Eye (tissue), 1 donor: Measurements from ENCODE around the gene NAT14.
"Not testable (repeated sequence)": the region's sequence is repeated elsewhere in the genome, so short reads cannot be mapped to it uniquely, and the experiment has no call there.

ENCODE experiments used
- DNase-seq: peaks from one replicate; pipeline ENCODE4 v3.0.0-alpha.2; 2015

The NAT14 gene, protein sequence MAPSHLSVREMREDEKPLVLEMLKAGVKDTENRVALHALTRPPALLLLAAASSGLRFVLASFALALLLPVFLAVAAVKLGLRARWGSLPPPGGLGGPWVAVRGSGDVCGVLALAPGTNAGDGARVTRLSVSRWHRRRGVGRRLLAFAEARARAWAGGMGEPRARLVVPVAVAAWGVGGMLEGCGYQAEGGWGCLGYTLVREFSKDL

DNA sequence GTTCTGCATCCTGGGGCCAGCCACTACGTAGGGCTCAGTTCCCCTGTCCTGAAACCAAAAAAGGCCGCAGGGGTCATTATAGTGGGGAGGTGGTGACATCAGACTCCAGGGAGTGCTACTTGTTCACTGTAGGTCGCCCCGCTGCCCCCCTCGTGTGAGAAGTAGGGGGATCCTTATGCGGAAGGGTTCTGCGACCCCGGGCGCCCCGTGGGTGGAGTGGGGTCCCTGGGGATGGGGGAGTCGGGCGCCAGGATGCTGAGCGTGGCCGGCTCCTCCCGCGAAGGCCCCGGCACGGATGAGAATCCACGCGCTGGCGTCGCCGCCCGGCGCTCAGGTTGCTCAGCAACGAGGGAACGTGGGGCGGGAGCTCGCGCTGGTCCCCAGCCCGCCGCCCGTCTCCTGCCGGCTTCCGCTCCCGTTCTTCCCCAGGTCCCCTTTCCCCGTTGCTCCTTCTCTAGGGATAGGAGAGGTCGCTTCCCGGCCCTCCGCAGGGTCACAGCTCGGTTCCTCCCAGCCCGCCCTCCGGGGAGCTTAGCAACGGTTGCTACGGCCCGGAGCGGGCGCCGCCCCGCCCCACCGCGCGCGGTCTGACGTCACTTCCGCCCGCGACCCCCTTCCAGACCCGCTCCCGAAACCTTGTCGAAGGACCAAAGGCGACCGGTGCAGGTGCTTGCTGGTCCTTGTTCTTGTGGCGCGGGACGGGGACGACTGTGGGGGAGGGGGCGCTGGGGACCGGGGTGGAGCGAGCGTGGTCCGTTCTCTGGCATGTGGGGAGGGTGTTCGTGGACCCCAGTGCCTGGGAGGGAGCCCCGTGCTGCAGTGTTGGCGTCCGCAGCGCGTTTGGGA is at the start of gene NAT14:
Gene NAT14, plus strand, starts transcription at position 596 of the 846 bp plus-strand sequence. CDS start 521 bp downstream, outside the sequence.
- peak; percentile 94 for DNase-seq

DNA sequence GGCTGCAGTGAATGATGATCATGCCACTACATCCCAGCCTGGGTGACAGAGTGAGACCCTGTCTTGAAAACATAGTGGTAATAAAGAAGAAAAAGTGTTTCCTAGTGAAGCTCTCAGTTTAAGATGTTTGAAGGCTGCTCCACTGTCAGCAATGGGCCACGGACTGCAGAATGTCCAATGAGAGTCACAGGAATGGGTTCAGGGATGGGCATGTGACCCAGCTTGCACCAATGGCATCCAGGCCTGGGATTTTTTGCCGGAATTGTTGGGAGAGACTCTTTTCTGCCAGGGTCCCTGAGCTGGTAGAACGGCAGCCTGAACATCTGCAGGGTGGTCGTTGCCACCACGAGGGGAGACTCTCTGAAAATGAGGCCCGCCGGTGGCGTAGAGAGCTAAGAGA is 48.1 kb upstream of the NAT14 start:
- DNase-seq = no peak

DNA sequence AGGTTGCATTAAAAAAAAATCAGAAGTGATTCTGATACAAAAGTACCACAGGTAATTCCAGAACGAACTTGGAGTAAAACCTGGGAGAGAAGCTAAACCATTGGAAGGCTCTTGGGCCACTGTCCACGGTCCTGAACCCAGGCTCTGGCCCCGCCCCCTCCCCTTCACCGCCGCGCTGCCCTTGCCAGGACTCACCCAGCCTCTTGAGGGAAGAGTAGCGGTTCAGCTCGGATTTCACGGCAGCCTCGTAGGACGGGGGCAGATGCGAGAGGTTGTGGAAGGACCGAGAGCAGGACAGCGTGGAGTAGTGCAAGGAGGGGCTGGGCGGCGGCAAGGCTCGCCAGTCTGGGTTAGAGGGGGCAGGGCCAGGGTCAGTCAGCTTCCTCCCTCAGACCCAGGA is 47.6 kb upstream of the NAT14 start:
- DNase-seq = peak; percentile 86

DNA sequence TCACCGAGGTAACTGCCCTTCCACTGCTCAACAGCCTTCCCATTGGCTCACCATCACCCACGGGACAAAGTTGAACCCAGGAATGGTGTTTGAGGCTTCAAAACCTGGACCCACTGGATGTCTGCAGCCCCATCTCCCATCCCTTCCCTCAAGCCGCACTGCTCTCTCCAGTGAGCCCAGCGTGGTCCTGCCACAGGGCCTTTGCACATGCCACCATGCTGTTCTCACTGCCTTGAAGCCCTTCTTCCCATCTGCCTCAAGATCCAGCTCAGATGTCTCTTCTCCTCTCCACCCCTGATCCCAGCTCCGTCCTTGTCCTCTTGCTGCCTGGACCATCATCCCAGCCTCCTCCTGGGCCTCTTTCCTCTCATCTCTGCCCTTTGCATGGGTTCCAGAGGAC is 45.9 kb upstream of the NAT14 start:
- DNase-seq = no peak

DNA sequence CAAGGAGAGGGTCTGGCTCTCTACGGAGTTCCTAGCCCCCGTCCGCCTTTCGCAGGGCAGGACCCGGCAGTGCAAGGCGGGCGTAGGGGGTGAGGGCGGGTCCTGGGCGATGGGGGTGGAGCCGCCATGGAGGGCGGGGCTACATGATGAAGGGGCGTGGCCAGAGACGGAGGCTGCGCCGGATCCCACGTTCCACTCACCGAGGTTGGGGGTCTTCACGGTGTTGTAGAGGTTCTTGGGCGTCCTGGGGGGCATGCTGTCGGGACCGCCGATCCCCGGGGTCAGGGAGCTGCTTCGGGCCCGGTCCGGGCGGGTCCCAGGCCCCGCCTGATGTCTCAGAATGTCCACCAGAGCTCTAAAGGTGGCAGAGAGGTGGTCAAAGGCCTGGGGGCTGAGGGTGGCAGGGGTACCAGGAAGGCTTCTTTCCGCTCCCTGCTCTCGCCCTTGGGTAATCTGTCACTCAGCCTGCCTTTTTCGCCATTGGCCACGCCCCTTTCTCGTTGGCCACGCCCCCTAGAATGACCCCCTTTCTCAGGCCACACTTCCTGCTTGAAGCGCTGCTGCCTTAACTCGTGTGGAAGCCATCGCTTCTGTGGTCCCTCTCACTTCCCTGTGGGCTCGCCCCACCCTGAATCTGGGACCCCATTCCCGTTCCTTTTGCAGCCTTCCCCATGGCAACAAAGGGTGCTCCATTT is 44.4 kb upstream of the NAT14 start:
- peak; percentile 74 for DNase-seq

DNA sequence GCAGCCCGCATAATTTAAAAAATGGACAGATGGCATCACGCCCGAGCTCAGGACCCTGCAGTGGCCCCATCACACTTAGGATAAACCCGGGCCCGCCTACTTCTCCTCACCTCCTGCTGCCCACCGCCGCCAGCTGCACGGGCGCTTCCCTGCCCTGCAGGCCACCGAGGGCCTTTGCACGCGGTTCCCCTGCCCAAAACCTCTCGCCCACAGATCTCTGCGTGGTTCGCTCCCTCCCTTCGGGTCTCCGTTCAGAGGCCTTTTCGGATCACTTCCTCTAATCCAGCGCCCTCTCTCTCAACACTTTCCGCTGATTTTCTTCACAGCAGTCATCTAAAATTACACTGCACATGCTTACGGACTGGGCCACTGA is 43.7 kb upstream of the NAT14 start:
- peak; percentile 48 for DNase-seq

DNA sequence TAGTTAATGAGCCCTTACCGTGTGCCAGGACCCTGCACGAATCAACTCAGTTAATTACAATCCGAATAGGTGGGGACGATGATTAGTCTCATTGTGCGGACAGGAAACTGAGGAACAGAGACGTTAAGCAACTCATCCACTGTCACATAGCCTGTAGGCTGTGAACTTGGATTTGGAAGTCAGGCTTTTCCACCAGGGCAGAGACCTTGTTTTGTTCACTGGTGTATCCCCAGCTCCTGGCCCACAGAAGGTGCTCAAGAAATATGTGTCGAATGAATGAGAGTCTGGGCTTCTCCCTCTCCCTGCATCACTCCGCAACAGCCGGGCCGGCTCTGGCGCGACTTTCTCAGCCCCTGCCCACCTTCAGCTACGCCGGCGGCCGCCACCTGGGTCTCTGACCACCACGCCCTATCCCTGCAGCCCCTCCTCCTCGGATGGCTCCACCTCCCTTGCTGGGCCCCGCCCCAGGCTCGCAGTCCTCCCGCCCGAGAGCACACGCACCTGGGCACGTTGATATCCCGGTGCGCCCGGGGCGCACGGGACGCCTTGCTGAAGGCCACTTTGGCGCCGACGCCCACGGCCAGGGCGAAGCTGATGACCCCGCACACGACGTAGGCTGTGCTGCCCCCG is 43.2 kb upstream of the NAT14 start:
- no peak for DNase-seq

DNA sequence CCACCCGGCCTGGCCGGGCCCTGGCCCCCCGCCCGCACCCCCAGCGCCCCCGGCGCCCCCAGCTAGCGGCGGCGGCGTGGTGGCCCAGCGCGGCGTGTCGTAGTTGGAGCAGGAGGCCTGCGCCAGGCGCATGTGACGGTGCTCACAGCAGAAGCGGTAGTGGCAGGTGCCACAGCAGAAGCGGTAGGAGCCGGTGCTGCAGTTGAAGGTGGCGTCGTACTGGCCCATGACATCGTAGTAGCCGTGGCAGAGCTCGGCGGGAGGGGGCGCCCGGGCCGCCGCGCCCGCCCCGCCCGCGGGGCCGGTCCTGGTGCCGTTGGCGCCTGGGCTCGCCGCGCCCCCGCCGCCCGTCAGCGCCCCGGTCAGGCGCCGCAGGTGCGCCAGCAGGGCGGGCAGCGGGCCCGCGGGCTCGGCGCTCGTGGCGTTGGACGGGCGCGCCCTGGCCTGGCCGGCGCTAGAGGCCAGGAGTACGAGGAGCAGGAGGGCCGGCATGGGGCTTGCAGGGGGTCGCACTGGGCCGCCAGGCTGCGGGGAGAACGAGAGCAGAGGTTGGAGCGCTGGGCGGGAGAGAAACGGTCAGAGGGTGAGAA is 42.5 kb upstream of the NAT14 start:
- no peak for DNase-seq

DNA sequence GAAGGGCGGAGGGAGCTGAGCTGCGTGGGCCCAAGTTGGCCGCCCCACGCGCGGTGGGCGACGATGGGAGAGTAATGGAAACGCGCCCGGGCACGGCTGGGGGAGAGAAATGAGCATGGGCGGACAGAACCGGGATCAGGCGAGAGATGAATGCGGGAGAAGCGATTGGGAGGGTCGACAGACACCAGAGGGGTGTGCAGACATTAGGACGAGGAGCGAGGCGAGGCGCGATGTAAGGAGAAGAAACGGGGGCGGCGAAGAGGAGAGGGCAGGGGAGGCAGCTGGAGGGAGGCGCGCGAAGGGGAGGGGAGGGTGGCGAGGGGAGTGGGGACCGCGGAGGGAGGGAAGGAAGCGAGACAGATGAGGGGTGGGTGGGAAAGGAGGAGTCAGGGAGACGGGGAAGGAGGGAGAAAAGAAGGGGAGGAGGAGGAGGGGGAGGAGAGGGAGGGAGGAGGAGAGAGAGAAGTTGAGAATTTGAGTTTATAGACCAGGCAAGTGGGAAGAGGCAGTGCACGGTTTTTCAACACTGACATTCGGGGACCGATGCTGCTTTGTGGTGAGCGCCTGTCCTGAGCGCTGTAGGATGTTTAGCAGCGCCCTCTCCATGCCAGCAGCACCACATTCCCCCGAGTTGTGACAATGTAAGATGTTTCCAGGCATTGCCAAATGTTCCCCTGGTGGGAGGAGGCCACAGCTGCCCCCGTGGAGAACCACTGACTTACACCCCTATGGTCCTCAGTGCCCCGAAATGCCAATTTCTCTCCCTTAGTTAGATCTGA is 41.8 kb upstream of the NAT14 start, which contains the start of gene SHISA7:
Gene SHISA7, minus strand, starts transcription at position 256 of the 779 bp plus-strand sequence. CDS start 437 bp downstream, outside the sequence.
- DNase-seq = no peak

DNA sequence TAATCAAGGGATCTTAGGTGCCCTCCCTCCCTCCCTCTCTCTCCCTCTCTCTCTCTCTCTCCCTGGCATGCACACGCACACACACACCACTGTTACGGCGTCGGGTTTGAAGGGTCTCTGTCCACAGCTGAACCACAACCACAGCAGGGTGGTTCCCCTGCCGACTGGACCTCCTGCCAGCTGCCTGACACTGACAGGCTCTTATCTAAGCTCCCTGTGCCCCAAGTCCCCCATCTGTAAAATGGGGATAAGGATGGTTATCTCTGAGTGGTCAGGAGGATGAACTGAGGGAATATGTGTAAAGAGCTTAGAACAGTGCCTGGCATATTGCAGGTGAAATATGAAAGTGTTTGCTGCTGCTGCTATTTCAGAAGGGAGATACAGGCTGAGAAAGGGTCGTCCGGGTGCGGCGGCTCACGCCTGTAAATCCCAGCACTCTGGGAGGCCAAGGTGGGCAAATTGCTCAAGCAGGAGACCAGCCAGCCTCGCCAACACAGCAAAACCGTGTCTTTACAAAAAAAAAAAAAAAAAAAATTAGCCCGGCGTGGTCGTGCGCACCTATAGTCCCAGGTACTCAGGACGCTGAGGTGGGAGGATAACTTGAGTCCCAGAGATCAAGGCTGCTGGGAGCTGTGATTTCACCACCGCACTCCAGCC is 41.0 kb upstream of the NAT14 start:
- DNase-seq = no peak

DNA sequence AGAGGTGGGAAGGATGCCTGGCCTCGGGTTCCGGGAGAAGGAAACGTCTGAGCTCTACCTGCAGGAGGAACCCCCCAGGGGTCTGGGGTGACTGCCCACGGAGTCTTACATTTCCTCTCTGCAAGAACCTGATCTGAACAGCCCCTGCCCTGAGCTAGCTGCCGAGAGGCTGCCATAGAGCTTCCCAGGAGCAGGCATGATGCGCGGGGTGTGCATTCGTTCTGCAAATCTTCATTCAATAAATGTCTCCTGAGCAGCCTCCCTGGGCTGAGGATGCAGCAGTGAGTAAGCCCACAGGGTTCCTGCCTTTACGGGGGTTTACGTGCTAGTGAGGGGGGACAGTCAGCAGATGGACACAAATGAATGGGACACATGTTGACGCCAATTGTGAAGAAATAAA is 40.3 kb upstream of the NAT14 start:
- DNase-seq = no peak

DNA sequence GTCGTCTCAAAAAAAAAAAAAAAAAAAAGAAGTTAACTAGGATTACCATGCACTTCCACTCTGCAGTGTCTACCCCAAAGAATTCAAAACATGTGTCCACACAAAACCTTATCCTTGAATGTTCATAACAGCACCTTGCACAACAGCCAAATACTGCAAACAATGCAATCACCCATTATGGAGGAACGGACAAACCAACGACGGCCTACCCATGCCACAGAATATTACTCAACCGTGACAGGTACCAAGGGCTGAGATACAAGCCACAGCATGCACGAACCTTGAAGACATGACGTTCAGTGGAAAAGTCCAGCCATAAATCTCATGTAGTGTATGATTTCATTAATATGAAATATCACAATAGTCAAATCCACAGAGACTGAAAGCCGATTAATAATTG is 38.9 kb upstream of the NAT14 start:
- no peak for DNase-seq

DNA sequence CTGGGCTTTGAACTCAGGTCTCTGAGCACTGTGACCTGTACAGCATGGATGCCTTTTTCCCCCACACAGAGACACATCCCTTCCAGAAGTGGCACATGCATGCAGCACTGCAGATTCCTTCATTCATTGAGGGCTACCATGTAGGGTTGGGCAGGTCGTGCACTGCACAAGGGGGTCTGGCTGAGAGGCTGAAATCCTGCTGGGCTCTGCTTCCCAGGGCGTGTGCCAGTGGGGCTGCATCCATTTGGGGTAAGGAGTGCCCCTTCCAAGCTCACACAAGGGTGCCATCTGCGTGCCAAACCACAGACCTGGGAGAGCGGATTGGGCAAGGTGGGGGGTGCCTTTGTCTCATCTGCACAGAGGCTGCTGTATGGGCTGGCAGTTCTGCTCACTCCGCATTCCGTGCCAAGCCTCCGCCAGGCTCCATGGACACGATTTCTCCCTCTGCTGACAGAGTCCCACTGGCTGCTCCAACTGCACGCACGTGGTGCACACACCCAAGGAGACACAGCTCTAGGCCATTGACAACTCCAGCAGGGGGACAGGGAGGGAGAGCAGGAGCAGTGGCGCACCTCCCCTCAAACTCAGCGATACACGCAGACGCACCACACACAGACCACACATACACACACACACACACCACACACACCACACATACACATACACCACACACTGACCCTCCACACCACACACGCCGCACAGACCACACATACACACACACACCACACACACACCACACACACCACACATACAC is 37.4 kb upstream of the NAT14 start:
- DNase-seq = no peak

DNA sequence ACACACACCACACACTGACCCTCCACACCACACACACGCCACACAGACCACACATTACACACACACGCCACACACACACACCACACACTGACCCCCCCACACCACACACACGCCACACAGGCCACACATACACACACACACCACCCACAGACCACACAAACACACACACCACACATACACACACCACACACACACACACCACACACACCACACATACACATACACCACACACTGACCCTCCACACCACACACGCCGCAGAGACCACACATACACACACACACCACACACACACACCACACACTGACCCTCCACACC is 36.9 kb upstream of the NAT14 start:
- DNase-seq = not testable (repeated sequence)

DNA sequence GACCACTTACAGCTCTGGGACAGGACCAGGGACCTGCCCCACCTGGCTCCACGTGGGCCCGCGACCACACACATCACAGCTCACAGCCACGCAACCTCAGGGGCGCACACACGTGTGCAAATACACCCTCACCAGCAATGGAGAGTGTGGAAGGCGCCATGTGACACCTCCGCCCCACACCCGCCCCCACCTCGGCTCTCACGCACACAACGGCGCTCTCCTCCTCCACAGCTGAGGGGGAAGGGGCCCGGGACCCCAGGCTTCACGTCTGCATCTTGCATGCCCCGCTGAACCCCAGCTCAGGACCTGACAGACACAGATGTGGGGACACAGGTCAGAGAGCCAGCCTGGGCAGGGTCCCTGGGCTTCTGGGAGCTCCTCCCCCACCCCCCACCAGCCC is 35.5 kb upstream of the NAT14 start:
- DNase-seq = no peak

DNA sequence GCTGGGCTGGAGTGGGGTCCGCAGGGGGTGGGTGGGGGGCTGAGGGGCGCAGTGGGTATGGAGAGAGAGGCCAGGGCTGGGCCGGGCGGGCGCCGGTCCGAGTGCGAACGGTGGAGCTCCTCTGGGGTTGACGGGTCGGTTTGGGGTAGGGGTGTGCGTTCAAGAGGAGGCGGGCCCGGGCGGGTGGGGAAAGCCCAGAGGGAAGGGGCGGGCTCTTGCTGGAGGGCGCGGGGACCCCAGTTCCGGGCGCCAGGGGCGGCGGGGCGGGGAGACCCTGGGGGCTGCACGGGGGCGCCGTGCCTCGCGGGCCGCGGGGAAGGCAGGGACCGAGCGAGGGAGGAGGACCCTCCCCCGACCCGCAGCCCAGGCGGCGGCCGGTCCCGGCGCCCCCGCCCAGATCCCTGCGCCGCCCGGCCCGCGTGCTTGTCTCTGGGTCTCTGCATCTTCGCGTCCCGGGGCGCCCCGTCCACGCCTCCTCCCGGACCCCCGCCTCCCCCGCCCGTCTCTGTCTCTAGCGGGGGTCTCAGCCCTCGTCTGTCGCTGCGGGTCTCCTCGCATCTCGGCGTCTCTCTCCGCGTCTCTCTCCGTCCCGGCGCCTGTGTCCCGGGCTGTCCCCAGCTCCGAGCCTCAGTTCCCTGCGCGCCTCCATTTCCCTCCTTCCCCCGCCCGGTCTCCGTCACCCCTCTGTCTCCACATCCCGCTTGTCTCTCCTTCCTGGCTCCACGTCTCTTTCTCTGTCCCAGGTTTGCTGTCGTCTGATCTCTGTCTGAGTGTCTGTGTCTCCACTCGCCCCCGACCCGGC is 33.6 kb upstream of the NAT14 start:
- DNase-seq = no peak

DNA sequence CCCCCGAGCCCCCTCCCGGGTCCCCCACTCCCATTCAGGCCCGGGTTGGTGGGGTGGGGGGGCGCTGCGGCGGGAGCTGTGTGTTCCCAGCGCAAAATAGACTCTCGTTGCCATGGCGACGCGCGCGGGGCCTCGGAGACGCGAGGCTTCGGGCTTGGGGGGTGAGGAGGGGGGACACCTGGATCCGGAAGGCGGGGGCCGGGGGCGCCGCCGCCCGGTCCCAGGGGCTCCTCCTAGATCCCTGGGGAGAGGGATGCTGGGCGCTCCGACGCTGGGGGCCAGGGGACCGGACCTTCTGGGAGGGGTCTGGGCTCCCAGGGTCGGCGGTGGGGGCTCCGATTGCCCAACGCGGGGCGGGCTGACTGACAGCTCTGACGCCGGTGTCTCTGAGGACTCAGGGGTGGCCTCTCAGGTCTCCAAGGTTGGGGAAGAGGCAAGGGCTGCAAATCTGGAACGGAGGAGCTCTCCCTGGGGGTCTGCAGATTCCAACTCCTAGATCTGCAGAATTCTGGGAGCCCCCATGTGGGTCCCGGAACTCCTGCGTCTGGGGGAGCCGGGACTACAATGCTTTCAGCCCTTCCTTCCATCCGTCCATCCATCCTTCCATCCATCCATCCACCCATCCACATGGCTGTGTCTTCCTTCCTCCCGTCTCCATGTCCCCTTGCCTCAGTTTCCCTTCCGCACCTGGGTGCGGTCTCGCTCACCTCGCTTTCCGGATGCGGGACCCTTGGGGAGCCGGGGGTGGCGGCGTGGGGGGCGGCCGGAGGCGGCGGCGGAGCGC is 32.8 kb upstream of the NAT14 start:
- peak; percentile 73 for DNase-seq

DNA sequence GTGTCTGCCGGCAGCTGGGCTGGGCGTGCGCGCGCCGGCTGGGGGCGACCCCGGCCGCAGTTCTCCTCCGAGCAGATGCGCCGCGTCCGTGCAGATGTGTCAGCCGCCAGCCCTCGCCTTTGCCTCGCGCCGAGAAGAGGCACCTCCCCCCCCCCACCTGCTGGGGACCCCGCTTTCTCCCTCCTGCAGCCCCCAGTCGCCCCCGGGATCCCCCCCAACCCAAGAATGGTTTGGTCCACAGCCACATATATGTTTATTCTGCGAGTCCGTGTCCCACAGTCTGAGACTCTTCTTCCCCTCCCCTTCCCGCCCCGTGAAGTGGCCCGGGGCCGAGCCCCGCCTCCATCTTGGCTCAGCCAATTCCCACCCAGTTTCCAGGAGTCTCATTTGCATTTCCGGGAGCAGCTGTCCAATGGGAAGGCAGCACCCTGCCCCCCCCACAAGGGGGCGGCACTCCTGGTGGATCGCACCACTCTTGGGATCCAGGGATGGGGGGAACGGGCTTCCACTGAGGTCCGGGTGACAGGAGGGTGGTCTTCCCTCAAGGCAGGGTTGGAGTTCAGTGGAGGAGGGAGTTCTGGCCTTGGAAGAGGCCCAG is 32.1 kb upstream of the NAT14 start:
- DNase-seq = peak; percentile 97
